Endothelial cell of umbilical vein (primary cell): Measurements from ENCODE around the gene CENATAC. TPM values are rescaled to one million over a fixed set of nuclear protein-coding genes. Genes with fewer than 3 reads are reported as not detected.

Experiments
- BruUV-seq: library from RNA; stranded (reverse); fragments of 400-500 nt; replicated peaks from 2 replicates; lab custom pipeline; 2021; lab: Mats Ljungman, UMichigan
- CTCF ChIA-PET: fragments of 300-600, 350-600 bp; sonication (Branson Sonifier 250); formaldehyde crosslinking; loops from one replicate; lab custom pipeline; 2021; ENCODE audit warnings: antibody characterized with exemption, inconsistent platforms; lab: Charles Lee
- POLR2A ChIA-PET: fragments of 300-600, 350-600 bp; sonication (Branson Sonifier 250); formaldehyde crosslinking; loops from one replicate; lab custom pipeline; 2021; ENCODE audit warnings: antibody characterized with exemption, inconsistent platforms; lab: Charles Lee
- DNase-seq: peaks from one replicate; pipeline ENCODE4 v3.0.0-alpha.2; 2011; ENCODE audit warnings: low read depth, low spot score
- FAIRE-seq: peaks from 2 replicates; lab custom pipeline; 2011; peaks lifted over from hg19 to GRCh38; lab: Jason Lieb, UNC
- H2AFZ ChIP-seq: 2 replicates; pipeline ENCODE4 v1.6.0; 2012; ENCODE audit warnings: low read depth, low read length, control low read depth, inconsistent platforms
- H3K27ac ChIP-seq: 2 replicates; pipeline ENCODE4 v1.5.1; 2011; ENCODE audit warnings: low read depth, mild to moderate bottlenecking, control low read depth, low read length, moderate library complexity; ENCODE audit not compliant: insufficient read depth
- H3K27me3 ChIP-seq, 2 experiments: 2 replicates each; pipeline versions ENCODE4 v1.6.0 to v1.6.1; 2011; ENCODE audit warnings: low read length in 2 of 2, mixed read lengths in 1 of 2; ENCODE audit not compliant: control insufficient read depth in 2 of 2, insufficient read depth in 2 of 2
- H3K36me3 ChIP-seq, 2 experiments: 2 replicates in 1 of 2; 3 replicates in 1 of 2; pipeline ENCODE4 v1.5.1; 2011; ENCODE audit warnings: low read length in 2 of 2, mild to moderate bottlenecking in 1 of 2, moderate library complexity in 1 of 2; ENCODE audit not compliant: control insufficient read depth in 2 of 2, insufficient read depth in 2 of 2; ENCODE audit errors: extremely low read depth in 1 of 2
- H3K4me1 ChIP-seq: 3 replicates; pipeline ENCODE4 v1.5.1; 2011; ENCODE audit warnings: mild to moderate bottlenecking, low read length; ENCODE audit not compliant: control insufficient read depth, insufficient read depth; ENCODE audit errors: extremely low read depth
- H3K4me2 ChIP-seq: 2 replicates; pipeline ENCODE4 v1.6.1; 2011; ENCODE audit warnings: low read length, control low read depth, mixed read lengths; ENCODE audit not compliant: insufficient read depth
- H3K4me3 ChIP-seq, 3 experiments: fragments of 200-600 bp in 1 of 3; sonication (generic), shearing (Covaris generic) in 1 of 3; replicated peaks in 1 of 3; 2 replicates each; pipeline ENCODE4 v1.5.1; 2011 to 2016; ENCODE audit warnings: control low read depth in 3 of 3, low read length in 3 of 3, mild to moderate bottlenecking in 2 of 3, inconsistent platforms in 1 of 3, low read depth in 1 of 3, moderate library complexity in 1 of 3; ENCODE audit not compliant: insufficient read depth in 1 of 3
- H3K79me2 ChIP-seq: 2 replicates; pipeline ENCODE4 v1.6.0; 2012; ENCODE audit warnings: low read length, inconsistent platforms; ENCODE audit not compliant: control insufficient read depth, insufficient read depth
- H3K9ac ChIP-seq: replicated peaks from 2 replicates; pipeline ENCODE3; 2011; ENCODE audit warnings: low read length, control low read depth; ENCODE audit not compliant: insufficient read depth; ENCODE audit errors: extremely low read depth
- H3K9me1 ChIP-seq: replicated peaks from 3 replicates; pipeline ENCODE4 v1.6.0; 2011; ENCODE audit warnings: mild to moderate bottlenecking, low read length; ENCODE audit not compliant: control insufficient read depth, insufficient read depth; ENCODE audit errors: extremely low read depth
- H3K9me3 ChIP-seq: replicated peaks from 2 replicates; pipeline ENCODE4 v1.5.1; 2012; ENCODE audit warnings: low read length, inconsistent platforms; ENCODE audit not compliant: control insufficient read depth, insufficient read depth
- H4K20me1 ChIP-seq: replicated peaks from 2 replicates; pipeline ENCODE3; 2011; ENCODE audit warnings: mild to moderate bottlenecking, low read length; ENCODE audit not compliant: control insufficient read depth, insufficient read depth; ENCODE audit errors: extremely low read depth
- EZH2 ChIP-seq: IDR thresholded peaks from 2 replicates; pipeline ENCODE4 v1.6.1; 2012; ENCODE audit warnings: borderline replicate concordance, low read depth, mild to moderate bottlenecking, moderate library complexity, low read length, inconsistent platforms; ENCODE audit not compliant: severe bottlenecking
- FOS ChIP-seq: IDR thresholded peaks from 2 replicates; pipeline ENCODE4 v1.6.1; 2011; ENCODE audit warnings: mild to moderate bottlenecking, low read length, moderate library complexity, borderline replicate concordance; ENCODE audit not compliant: insufficient read depth
- GATA2 ChIP-seq: IDR thresholded peaks from 2 replicates; pipeline ENCODE4 v1.7.0; 2011; ENCODE audit warnings: low read depth, mild to moderate bottlenecking, moderate library complexity, mixed read lengths, low read length; ENCODE audit not compliant: insufficient read length, insufficient read depth
- JUN ChIP-seq: IDR thresholded peaks from 2 replicates; pipeline ENCODE4 v1.6.1; 2011; ENCODE audit warnings: borderline replicate concordance, low read depth; ENCODE audit not compliant: insufficient read length, insufficient read depth
- MYC ChIP-seq: IDR thresholded peaks from one replicate; pipeline ENCODE4 v1.6.1; 2011; ENCODE audit warnings: mild to moderate bottlenecking, low read depth, low read length
- POLR2A ChIP-seq: IDR thresholded peaks from 2 replicates; pipeline ENCODE4 v1.6.1; 2012; ENCODE audit warnings: low read depth, mild to moderate bottlenecking, control low read depth, low read length
- POLR2AphosphoS5 ChIP-seq: IDR thresholded peaks from 2 replicates; pipeline ENCODE4 v1.6.1; 2012; ENCODE audit warnings: low read depth, mild to moderate bottlenecking, control low read depth, low read length, moderate library complexity; ENCODE audit not compliant: insufficient read depth
- dilution Hi-C: fragments of 300-500 bp; cut with MboI; formaldehyde crosslinking; loops from one replicate; pipeline ENCODE4 v1.15.0; 2019; ENCODE audit warnings: low sequenced_read_pairs; ENCODE audit not compliant: extremely low pct_ligation_motif_present
- intact Hi-C: fragments of 100-400 bp; cut with micrococcal nuclease; formaldehyde crosslinking; loops from one replicate; pipeline ENCODE4 v1.10.0; 2022
- polyA plus RNA-seq, 4 experiments: library from polyadenylated mRNA; depleted of rRNA in 3 of 4; stranded (reverse) in 3 of 4; unstranded in 1 of 4; fragments of >200 nt; gene quantifications; 2 replicates each; pipeline versions ENCODE4 v1.2.1 to v1.2.3, GENCODE V29; 2011 to 2012; ENCODE audit warnings: missing spikeins in 1 of 4
- total RNA-seq: library from RNA; stranded (reverse); gene quantifications from 2 replicates; pipeline ENCODE4 v1.2.3, GENCODE V29; 2021
- TF ChIP-seq, protein P1 (sequence below), 2 donors: IDR thresholded peaks; 1 replicate in 1 of 2; 2 replicates in 1 of 2; pipeline ENCODE4 v1.5.1; 2011; ENCODE audit warnings: low read length in 2 of 2, mild to moderate bottlenecking in 2 of 2, moderate library complexity in 2 of 2, control low read depth in 1 of 2, inconsistent platforms in 1 of 2, low read depth in 1 of 2; ENCODE audit not compliant: insufficient read depth in 1 of 2; ENCODE audit errors: extremely low read depth in 1 of 2
- TF ChIP-seq, protein P2 (sequence below): IDR thresholded peaks from 2 replicates; pipeline ENCODE4 v1.6.1; 2011; ENCODE audit not compliant: insufficient read depth, insufficient read length

CENATAC gene
- total and polyA plus RNA-seq, 2 donors (not counting 3 experiments of a cell fraction or from before 2014, with no cell fraction given), result 14.2 to 41.8 TPM

DNA sequence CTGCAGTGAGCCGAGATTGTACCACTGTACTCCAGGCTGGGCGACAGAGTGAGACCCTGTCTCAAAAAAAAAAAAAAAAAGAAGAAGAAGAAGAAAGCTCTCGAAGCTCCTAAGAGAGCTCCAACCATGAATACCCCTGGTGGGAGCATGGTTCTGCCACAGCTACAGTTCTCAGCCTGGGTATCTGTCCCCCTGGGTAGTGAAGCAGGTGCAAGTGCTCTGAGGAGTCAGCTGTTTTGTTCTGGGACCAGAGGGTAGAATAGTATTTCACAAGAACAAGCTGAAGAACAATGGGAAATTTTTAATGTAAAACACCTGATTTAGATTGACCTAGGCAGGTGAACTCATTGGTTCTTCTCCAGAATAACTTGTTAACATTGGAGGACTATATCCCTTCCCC lies 63.3 kb downstream of the CENATAC start:
- no peaks in the 10 kb centered on the region for H3K9me1 ChIP-seq
- no peak overlapping the region for H3K27ac ChIP-seq
- H3K4me2 ChIP-seq, result no peak overlapping the region
- dilution Hi-C loops (no loop called here), intact Hi-C loops (no loop called here)
- H3K79me2 ChIP-seq, result peaks cover 5% of the 10 kb centered on the region
- TF ChIP-seq, protein P1, sequence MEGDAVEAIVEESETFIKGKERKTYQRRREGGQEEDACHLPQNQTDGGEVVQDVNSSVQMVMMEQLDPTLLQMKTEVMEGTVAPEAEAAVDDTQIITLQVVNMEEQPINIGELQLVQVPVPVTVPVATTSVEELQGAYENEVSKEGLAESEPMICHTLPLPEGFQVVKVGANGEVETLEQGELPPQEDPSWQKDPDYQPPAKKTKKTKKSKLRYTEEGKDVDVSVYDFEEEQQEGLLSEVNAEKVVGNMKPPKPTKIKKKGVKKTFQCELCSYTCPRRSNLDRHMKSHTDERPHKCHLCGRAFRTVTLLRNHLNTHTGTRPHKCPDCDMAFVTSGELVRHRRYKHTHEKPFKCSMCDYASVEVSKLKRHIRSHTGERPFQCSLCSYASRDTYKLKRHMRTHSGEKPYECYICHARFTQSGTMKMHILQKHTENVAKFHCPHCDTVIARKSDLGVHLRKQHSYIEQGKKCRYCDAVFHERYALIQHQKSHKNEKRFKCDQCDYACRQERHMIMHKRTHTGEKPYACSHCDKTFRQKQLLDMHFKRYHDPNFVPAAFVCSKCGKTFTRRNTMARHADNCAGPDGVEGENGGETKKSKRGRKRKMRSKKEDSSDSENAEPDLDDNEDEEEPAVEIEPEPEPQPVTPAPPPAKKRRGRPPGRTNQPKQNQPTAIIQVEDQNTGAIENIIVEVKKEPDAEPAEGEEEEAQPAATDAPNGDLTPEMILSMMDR (IDR thresholded peaks at IDR 0.05; ENCODE audit: extremely low read depth in 1 of 2, insufficient read depth in 1 of 2, low read depth in 1 of 2, low read length in 2 of 2), result no peak
- TF ChIP-seq JUN (no peak), POLR2AphosphoS5 (no peak), POLR2A (no peak), EZH2 (no peak), FOS (no peak), GATA2 (no peak), MYC (no peak)
- TF ChIP-seq, protein P2, sequence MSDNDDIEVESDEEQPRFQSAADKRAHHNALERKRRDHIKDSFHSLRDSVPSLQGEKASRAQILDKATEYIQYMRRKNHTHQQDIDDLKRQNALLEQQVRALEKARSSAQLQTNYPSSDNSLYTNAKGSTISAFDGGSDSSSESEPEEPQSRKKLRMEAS, result no peak
- no TSS peak for BruUV-seq
- no peak overlapping the region for H3K4me3 ChIP-seq
- FAIRE-seq (no peak), DNase-seq (no peak)
- no peaks in the 10 kb centered on the region for H3K27me3 ChIP-seq
- POLR2A ChIA-PET, result no interaction called here
- H2AFZ ChIP-seq, result no peak overlapping the region
- H3K9me3 ChIP-seq, result no peaks in the 10 kb centered on the region
- H4K20me1 ChIP-seq, result no peaks in the 10 kb centered on the region
- H3K4me1 ChIP-seq, result peaks cover 2% of the 10 kb centered on the region
- H3K9ac ChIP-seq, result no peak overlapping the region
- CTCF ChIA-PET, result no interaction called here
- no peaks in the 10 kb centered on the region for H3K36me3 ChIP-seq
